ENCODE results near the gene AK2.
A peak's percentile ranks its signal among the peaks of the same experiment; 100 is the strongest.

Gene AK2

DNA sequence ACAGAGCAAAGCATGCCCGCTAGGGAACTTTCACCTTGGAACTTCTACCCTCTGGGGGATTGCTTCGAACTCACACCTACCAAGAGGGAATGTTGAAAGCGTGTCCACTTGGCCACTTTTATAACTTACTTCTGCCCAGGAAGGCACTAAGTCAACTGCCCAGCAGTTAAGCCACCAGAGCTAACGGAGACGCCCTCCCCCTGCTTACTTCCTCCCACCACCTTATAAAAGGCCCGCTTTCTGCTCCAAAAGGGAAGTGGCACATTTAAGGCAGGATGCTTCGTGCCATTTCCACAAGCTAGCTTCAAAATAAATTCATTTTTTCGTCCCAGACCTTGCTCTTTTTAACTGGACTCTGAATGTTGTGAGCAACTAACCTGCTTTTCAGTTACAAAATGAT lies 3.2 kb upstream of the AK2 start:
- no peak overlapping the region for H3K4me3 ChIP-seq (ENCODE audit: low read length)
- peaks cover 11% of the 10 kb centered on the region for H3K4me1 ChIP-seq (ENCODE audit: low read length)
- no peak overlapping the region for H3K4me2 ChIP-seq (ENCODE audit: low read depth, low read length)
- no peaks in the 10 kb centered on the region for H3F3A ChIP-seq (ENCODE audit: insufficient read depth, low read length)
- H3K79me2 ChIP-seq (ENCODE audit: low read length) = peaks cover 19% of the 10 kb centered on the region
- no peaks in the 10 kb centered on the region for H3K36me3 ChIP-seq (replicated peaks; ENCODE audit: insufficient read depth, low read length)
- H3K27me3 ChIP-seq (replicated peaks; ENCODE audit: insufficient read depth, low read length) = no peaks in the 10 kb centered on the region
- no peaks in the 10 kb centered on the region for H3K9me2 ChIP-seq (replicated peaks; ENCODE audit: insufficient read depth, low read length)
- no peaks in the 10 kb centered on the region for H3K9me3 ChIP-seq (replicated peaks; ENCODE audit: insufficient read depth, low read length)
- no peaks in the 10 kb centered on the region for H4K20me1 ChIP-seq (ENCODE audit: insufficient read depth, low read length)
- H2AFZ ChIP-seq (ENCODE audit: low read length) = no peak overlapping the region
- no peak overlapping the region for H3K27ac ChIP-seq (ENCODE audit: low read length)
- no peak for TF ChIP-seq EZH2phosphoT487 (IDR thresholded peaks at IDR 0.05; ENCODE audit: low read length)
- TF ChIP-seq, protein P1, sequence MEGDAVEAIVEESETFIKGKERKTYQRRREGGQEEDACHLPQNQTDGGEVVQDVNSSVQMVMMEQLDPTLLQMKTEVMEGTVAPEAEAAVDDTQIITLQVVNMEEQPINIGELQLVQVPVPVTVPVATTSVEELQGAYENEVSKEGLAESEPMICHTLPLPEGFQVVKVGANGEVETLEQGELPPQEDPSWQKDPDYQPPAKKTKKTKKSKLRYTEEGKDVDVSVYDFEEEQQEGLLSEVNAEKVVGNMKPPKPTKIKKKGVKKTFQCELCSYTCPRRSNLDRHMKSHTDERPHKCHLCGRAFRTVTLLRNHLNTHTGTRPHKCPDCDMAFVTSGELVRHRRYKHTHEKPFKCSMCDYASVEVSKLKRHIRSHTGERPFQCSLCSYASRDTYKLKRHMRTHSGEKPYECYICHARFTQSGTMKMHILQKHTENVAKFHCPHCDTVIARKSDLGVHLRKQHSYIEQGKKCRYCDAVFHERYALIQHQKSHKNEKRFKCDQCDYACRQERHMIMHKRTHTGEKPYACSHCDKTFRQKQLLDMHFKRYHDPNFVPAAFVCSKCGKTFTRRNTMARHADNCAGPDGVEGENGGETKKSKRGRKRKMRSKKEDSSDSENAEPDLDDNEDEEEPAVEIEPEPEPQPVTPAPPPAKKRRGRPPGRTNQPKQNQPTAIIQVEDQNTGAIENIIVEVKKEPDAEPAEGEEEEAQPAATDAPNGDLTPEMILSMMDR (IDR thresholded peaks at IDR 0.05; ENCODE audit: low read length) = no peak
- TF ChIP-seq EZH2 (optimal IDR thresholded peaks at IDR 0.05; ENCODE audit: low read depth, low read length) = no peak
- H3K9ac ChIP-seq (ENCODE audit: low read length) = no peak overlapping the region
- no peak for DNase-seq

DNA sequence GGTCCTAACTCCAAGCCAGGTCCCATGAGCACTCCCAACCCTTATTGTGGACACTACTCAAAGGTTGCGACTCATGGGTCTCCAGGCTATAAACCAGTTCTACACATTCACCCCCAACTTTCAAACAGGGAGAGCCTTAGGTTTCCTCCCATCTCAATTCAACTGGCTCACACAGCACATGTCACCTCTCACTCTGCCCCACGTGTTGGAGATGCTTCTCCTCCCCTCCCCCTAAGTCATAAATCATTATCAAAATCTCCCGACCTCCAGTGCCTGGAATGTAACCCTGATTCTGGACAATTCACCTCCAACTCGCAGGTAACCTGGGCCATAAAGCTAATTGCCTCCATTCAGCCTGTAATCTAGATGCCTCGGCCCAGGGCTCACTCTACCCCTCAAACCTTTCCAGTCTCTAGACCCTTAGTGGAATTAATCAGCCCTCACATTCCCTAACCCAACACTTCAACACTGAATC lies 595 bp downstream of the AK2 start:
- Histone ChIP-seq H3K36me3 (replicated peaks; ENCODE audit: insufficient read depth, low read length) (no peaks in the 10 kb centered on the region; the same call in 1 of the 2 replicates), H3K4me3 (ENCODE audit: low read length) (peak overlapping the region; percentile 82), H3K9ac (ENCODE audit: low read length) (peak overlapping the region; percentile 78), H3K9me3 (replicated peaks; ENCODE audit: insufficient read depth, low read length) (no peaks in the 10 kb centered on the region), H3K79me2 (ENCODE audit: low read length) (peaks cover 56% of the 10 kb centered on the region), H3K4me1 (ENCODE audit: low read length) (peaks cover 11% of the 10 kb centered on the region), H3K4me2 (ENCODE audit: low read depth, low read length) (peak overlapping the region; percentile 74), H2AFZ (ENCODE audit: low read length) (peak overlapping the region; percentile 53), H3K27ac (ENCODE audit: low read length) (peak overlapping the region; percentile 4; the same call in 1 of the 2 replicates), H3K9me2 (replicated peaks; ENCODE audit: insufficient read depth, low read length) (no peaks in the 10 kb centered on the region), H3F3A (ENCODE audit: insufficient read depth, low read length) (no peaks in the 10 kb centered on the region), H3K27me3 (replicated peaks; ENCODE audit: insufficient read depth, low read length) (no peaks in the 10 kb centered on the region), H4K20me1 (ENCODE audit: insufficient read depth, low read length) (peaks cover 14% of the 10 kb centered on the region)
- TF ChIP-seq, protein P1 (IDR thresholded peaks at IDR 0.05; ENCODE audit: low read length) = no peak
- TF ChIP-seq EZH2 (optimal IDR thresholded peaks at IDR 0.05; ENCODE audit: low read depth, low read length) = no peak
- no peak for TF ChIP-seq EZH2phosphoT487 (IDR thresholded peaks at IDR 0.05; ENCODE audit: low read length)
- peak; percentile 17 for DNase-seq

DNA sequence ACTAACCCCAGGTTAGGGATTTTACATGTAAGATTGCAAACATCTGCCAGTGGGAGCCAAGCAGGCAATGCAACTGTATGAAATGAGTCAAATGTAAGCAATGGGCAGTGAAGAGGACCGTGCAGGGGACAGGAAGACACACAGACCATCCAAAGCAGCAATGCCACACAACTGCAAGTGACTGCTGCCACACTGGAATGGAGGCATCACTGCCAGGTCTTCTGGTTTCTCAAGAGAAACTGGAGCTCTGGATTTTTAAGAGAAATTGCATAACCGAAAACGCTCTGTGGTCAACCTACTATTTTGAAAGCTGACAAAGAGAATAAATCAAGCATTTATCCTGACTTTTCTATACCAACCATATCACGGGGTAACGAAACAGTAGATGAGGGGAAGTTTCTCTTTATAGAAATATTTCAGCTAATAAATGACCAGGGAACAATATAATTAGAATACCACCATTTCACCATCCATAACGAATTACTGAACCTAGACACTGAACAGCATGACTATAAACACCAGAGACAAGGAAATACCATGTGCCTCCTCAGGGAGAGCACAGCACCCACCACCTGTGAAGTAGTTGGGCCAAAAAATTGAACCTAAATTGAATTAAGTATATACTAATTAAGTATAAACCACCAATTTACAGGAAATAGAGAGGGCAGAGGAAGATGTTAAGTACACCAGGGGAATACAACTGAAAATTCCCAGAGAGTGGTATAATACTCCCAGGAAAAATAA lies 4.4 kb downstream of the AK2 start:
- Histone ChIP-seq H2AFZ (ENCODE audit: low read length) (no peak overlapping the region), H3K4me3 (ENCODE audit: low read length) (no peak overlapping the region), H4K20me1 (ENCODE audit: insufficient read depth, low read length) (peaks cover 24% of the 10 kb centered on the region), H3K4me1 (ENCODE audit: low read length) (peaks cover 11% of the 10 kb centered on the region), H3K9me2 (replicated peaks; ENCODE audit: insufficient read depth, low read length) (no peaks in the 10 kb centered on the region), H3F3A (ENCODE audit: insufficient read depth, low read length) (no peaks in the 10 kb centered on the region), H3K9me3 (replicated peaks; ENCODE audit: insufficient read depth, low read length) (no peaks in the 10 kb centered on the region), H3K79me2 (ENCODE audit: low read length) (peaks cover 94% of the 10 kb centered on the region), H3K27ac (ENCODE audit: low read length) (no peak overlapping the region), H3K36me3 (replicated peaks; ENCODE audit: insufficient read depth, low read length) (no peaks in the 10 kb centered on the region; the same call in 1 of the 2 replicates), H3K9ac (ENCODE audit: low read length) (no peak overlapping the region), H3K4me2 (ENCODE audit: low read depth, low read length) (no peak overlapping the region), H3K27me3 (replicated peaks; ENCODE audit: insufficient read depth, low read length) (no peaks in the 10 kb centered on the region)
- no peak for TF ChIP-seq EZH2 (optimal IDR thresholded peaks at IDR 0.05; ENCODE audit: low read depth, low read length)
- no peak for TF ChIP-seq EZH2phosphoT487 (IDR thresholded peaks at IDR 0.05; ENCODE audit: low read length)
- TF ChIP-seq, protein P1 (IDR thresholded peaks at IDR 0.05; ENCODE audit: low read length) = no peak
- DNase-seq = no peak

All from MM.1S (cell line).